ENCODE data around the gene STARD3.
A peak's percentile ranks its signal among the peaks of the same experiment; 100 is the strongest.

The STARD3 gene

GRCh38 chr17:39704821-39705551 lies 68.0 kb downstream of the STARD3 start:
- Histone ChIP-seq H3K27ac (replicated peaks; ENCODE audit: low read length) (peak overlapping the region; percentile 12), H3K79me1 (ENCODE audit: low read depth, low read length) (peaks cover 25% of the 10 kb centered on the region), H3K18ac (ENCODE audit: low read length) (peak overlapping the region; percentile 69), H3K9ac (ENCODE audit: low read depth, low read length, poor library complexity) (peak overlapping the region; percentile 75), H3K4ac (ENCODE audit: low read length) (no peak overlapping the region), H2BK12ac (ENCODE audit: low read length) (no peak overlapping the region), H4K91ac (ENCODE audit: low read depth, low read length, poor library complexity) (no peak overlapping the region), H4K8ac (ENCODE audit: low read depth, low read length) (no peak overlapping the region), H3K4me1 (ENCODE audit: control insufficient read depth in 2 of 2, insufficient read depth in 1 of 2, low read depth in 1 of 2, low read length in 2 of 2) (peaks cover 10 to 32% of the 10 kb centered on the region in 2 donors), H3K23ac (ENCODE audit: low read depth, low read length, poor library complexity) (peak overlapping the region; percentile 37), H2BK5ac (ENCODE audit: low read length) (peak overlapping the region; percentile 10), H3K27me3 (ENCODE audit: control insufficient read depth in 3 of 3, insufficient read depth in 3 of 3, low read depth in 1 of 3, low read length in 3 of 3) (no peaks in the 10 kb centered on the region), H3K9me3 (replicated peaks in 1 of 2; ENCODE audit: control insufficient read depth in 2 of 2, insufficient read depth in 1 of 2, low read depth in 1 of 2, low read length in 2 of 2) (no peaks in the 10 kb centered on the region), H3K4me2 (ENCODE audit: insufficient read depth, low read length, poor library complexity, severe bottlenecking) (no peak overlapping the region), H2AK5ac (ENCODE audit: low read depth, low read length) (peak overlapping the region; percentile 60), H3K36me3 (replicated peaks in 1 of 2; ENCODE audit: control insufficient read depth in 2 of 2, insufficient read depth in 2 of 2, low read length in 2 of 2) (peaks cover 29 to 57% of the 10 kb centered on the region in 2 donors), H3K4me3 (ENCODE audit: low read length in 2 of 2) (no peak overlapping the region), H3K14ac (ENCODE audit: low read length) (peak overlapping the region; percentile 76), H2AFZ (ENCODE audit: low read length) (no peak overlapping the region), H2BK120ac (ENCODE audit: low read depth, low read length) (no peak overlapping the region), H2BK15ac (ENCODE audit: low read length) (no peak overlapping the region)
- 100% methylated on average over 2 of the region's 11 CpGs; no CpG with 5 or more reads in 1 of the 2 donors for WGBS, 2 donors (ENCODE audit: extremely low coverage in 2 of 2, insufficient read length in 2 of 2, insufficient replicate concordance in 1 of 2)
- DNase-seq (ENCODE audit: low spot score) = no peak

GRCh38 chr17:39705786-39706348 lies 68.9 kb downstream of the STARD3 start:
- Histone ChIP-seq H3K27ac (replicated peaks; ENCODE audit: low read length) (no peak overlapping the region), H3K18ac (ENCODE audit: low read length) (no peak overlapping the region), H2BK12ac (ENCODE audit: low read length) (no peak overlapping the region), H3K9me3 (replicated peaks in 1 of 2; ENCODE audit: control insufficient read depth in 2 of 2, insufficient read depth in 1 of 2, low read depth in 1 of 2, low read length in 2 of 2) (no peaks in the 10 kb centered on the region), H4K91ac (ENCODE audit: low read depth, low read length, poor library complexity) (no peak overlapping the region), H3K14ac (ENCODE audit: low read length) (no peak overlapping the region), H3K36me3 (replicated peaks in 1 of 2; ENCODE audit: control insufficient read depth in 2 of 2, insufficient read depth in 2 of 2, low read length in 2 of 2) (peaks cover 35 to 66% of the 10 kb centered on the region in 2 donors), H2AK5ac (ENCODE audit: low read depth, low read length) (peak overlapping the region; percentile 4), H3K4me3 (ENCODE audit: low read length in 2 of 2) (no peak overlapping the region), H3K27me3 (ENCODE audit: control insufficient read depth in 3 of 3, insufficient read depth in 3 of 3, low read depth in 1 of 3, low read length in 3 of 3) (no peaks in the 10 kb centered on the region), H3K4me2 (ENCODE audit: insufficient read depth, low read length, poor library complexity, severe bottlenecking) (no peak overlapping the region), H3K4ac (ENCODE audit: low read length) (no peak overlapping the region), H3K9ac (ENCODE audit: low read depth, low read length, poor library complexity) (peak overlapping the region; percentile 2), H3K4me1 (ENCODE audit: control insufficient read depth in 2 of 2, insufficient read depth in 1 of 2, low read depth in 1 of 2, low read length in 2 of 2) (peaks cover 9 to 32% of the 10 kb centered on the region in 2 donors), H2AFZ (ENCODE audit: low read length) (no peak overlapping the region), H2BK120ac (ENCODE audit: low read depth, low read length) (no peak overlapping the region), H2BK15ac (ENCODE audit: low read length) (no peak overlapping the region), H4K8ac (ENCODE audit: low read depth, low read length) (no peak overlapping the region), H3K23ac (ENCODE audit: low read depth, low read length, poor library complexity) (no peak overlapping the region), H2BK5ac (ENCODE audit: low read length) (peak overlapping the region; percentile 10), H3K79me1 (ENCODE audit: low read depth, low read length) (peaks cover 24% of the 10 kb centered on the region)
- no peak for DNase-seq (ENCODE audit: low spot score)
- no CpG with 5 or more reads among the region's 12 CpGs for WGBS, 2 donors (ENCODE audit: extremely low coverage in 2 of 2, insufficient read length in 2 of 2, insufficient replicate concordance in 1 of 2)

- Histone ChIP-seq H3K4ac (ENCODE audit: low read length) (no peak overlapping the region), H3K18ac (ENCODE audit: low read length) (no peak overlapping the region), H3K4me3 (ENCODE audit: low read length in 2 of 2) (no peak overlapping the region), H2AK5ac (ENCODE audit: low read depth, low read length) (no peak overlapping the region), H3K14ac (ENCODE audit: low read length) (no peak overlapping the region), H3K4me2 (ENCODE audit: insufficient read depth, low read length, poor library complexity, severe bottlenecking) (no peak overlapping the region), H3K23ac (ENCODE audit: low read depth, low read length, poor library complexity) (no peak overlapping the region), H2BK120ac (ENCODE audit: low read depth, low read length) (no peak overlapping the region), H2BK12ac (ENCODE audit: low read length) (no peak overlapping the region), H3K9ac (ENCODE audit: low read depth, low read length, poor library complexity) (no peak overlapping the region), H2BK5ac (ENCODE audit: low read length) (no peak overlapping the region), H4K8ac (ENCODE audit: low read depth, low read length) (no peak overlapping the region), H3K9me3 (replicated peaks in 1 of 2; ENCODE audit: control insufficient read depth in 2 of 2, insufficient read depth in 1 of 2, low read depth in 1 of 2, low read length in 2 of 2) (no peaks in the 10 kb centered on the region), H2AFZ (ENCODE audit: low read length) (no peak overlapping the region), H3K79me1 (ENCODE audit: low read depth, low read length) (peaks cover 24% of the 10 kb centered on the region), H4K91ac (ENCODE audit: low read depth, low read length, poor library complexity) (no peak overlapping the region), H3K36me3 (replicated peaks in 1 of 2; ENCODE audit: control insufficient read depth in 2 of 2, insufficient read depth in 2 of 2, low read length in 2 of 2) (peaks cover 36 to 69% of the 10 kb centered on the region in 2 donors), H2BK15ac (ENCODE audit: low read length) (no peak overlapping the region), H3K27ac (replicated peaks; ENCODE audit: low read length) (no peak overlapping the region), H3K4me1 (ENCODE audit: control insufficient read depth in 2 of 2, insufficient read depth in 1 of 2, low read depth in 1 of 2, low read length in 2 of 2) (peaks cover 4 to 27% of the 10 kb centered on the region in 2 donors), H3K27me3 (ENCODE audit: control insufficient read depth in 3 of 3, insufficient read depth in 3 of 3, low read depth in 1 of 3, low read length in 3 of 3) (no peaks in the 10 kb centered on the region)
- no peak for DNase-seq (ENCODE audit: low spot score)
- WGBS, 2 donors (ENCODE audit: extremely low coverage in 2 of 2, insufficient read length in 2 of 2, insufficient replicate concordance in 1 of 2) = no CpG with 5 or more reads among the region's 8 CpGs
These were observed 69.4 kb downstream of the STARD3 start for GRCh38 chr17:39706383-39706782.

DNA sequence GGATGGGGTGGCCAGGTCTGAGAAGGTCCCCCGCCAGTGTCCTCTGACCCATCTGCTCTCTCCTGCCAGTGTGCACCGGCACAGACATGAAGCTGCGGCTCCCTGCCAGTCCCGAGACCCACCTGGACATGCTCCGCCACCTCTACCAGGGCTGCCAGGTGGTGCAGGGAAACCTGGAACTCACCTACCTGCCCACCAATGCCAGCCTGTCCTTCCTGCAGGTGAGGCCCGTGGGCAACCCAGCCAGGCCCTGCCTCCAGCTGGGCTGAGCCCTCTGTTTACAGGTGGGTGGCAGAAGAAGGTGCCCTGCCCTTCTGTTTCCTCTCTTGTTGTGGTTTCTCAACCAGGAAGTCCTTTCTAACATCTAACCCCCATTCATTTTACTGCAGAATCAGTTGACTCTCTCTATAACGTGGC lies 70.0 kb downstream of the STARD3 start:
- peaks cover 24% of the 10 kb centered on the region for H3K79me1 ChIP-seq (ENCODE audit: low read depth, low read length)
- H2BK12ac ChIP-seq (ENCODE audit: low read length) = no peak overlapping the region
- H3K9ac ChIP-seq (ENCODE audit: low read depth, low read length, poor library complexity) = no peak overlapping the region

More for the DNA sequence above, 70.0 kb downstream of the STARD3 start:
- Histone ChIP-seq H3K23ac (ENCODE audit: low read depth, low read length, poor library complexity) (no peak overlapping the region), H3K4me1 (ENCODE audit: control insufficient read depth in 2 of 2, insufficient read depth in 1 of 2, low read depth in 1 of 2, low read length in 2 of 2) (peaks cover 0 to 22% of the 10 kb centered on the region in 2 donors), H3K27ac (replicated peaks; ENCODE audit: low read length) (no peak overlapping the region), H3K4ac (ENCODE audit: low read length) (no peak overlapping the region), H2AFZ (ENCODE audit: low read length) (no peak overlapping the region), H3K4me2 (ENCODE audit: insufficient read depth, low read length, poor library complexity, severe bottlenecking) (no peak overlapping the region), H2BK120ac (ENCODE audit: low read depth, low read length) (no peak overlapping the region), H3K4me3 (ENCODE audit: low read length in 2 of 2) (no peak overlapping the region), H4K8ac (ENCODE audit: low read depth, low read length) (no peak overlapping the region), H4K91ac (ENCODE audit: low read depth, low read length, poor library complexity) (no peak overlapping the region), H3K27me3 (ENCODE audit: control insufficient read depth in 3 of 3, insufficient read depth in 3 of 3, low read depth in 1 of 3, low read length in 3 of 3) (no peaks in the 10 kb centered on the region), H3K36me3 (replicated peaks in 1 of 2; ENCODE audit: control insufficient read depth in 2 of 2, insufficient read depth in 2 of 2, low read length in 2 of 2) (peaks cover 41 to 70% of the 10 kb centered on the region in 2 donors), H2AK5ac (ENCODE audit: low read depth, low read length) (no peak overlapping the region), H3K9me3 (replicated peaks in 1 of 2; ENCODE audit: control insufficient read depth in 2 of 2, insufficient read depth in 1 of 2, low read depth in 1 of 2, low read length in 2 of 2) (no peaks in the 10 kb centered on the region), H2BK5ac (ENCODE audit: low read length) (no peak overlapping the region), H2BK15ac (ENCODE audit: low read length) (no peak overlapping the region), H3K14ac (ENCODE audit: low read length) (no peak overlapping the region), H3K18ac (ENCODE audit: low read length) (no peak overlapping the region)
- no peak for DNase-seq (ENCODE audit: low spot score)
- WGBS, 2 donors (ENCODE audit: extremely low coverage in 2 of 2, insufficient read length in 2 of 2, insufficient replicate concordance in 1 of 2) = no CpG with 5 or more reads among the region's 7 CpGs

Data from neuronal stem cell (in vitro differentiated cells).